Kidney (tissue), 14 donors: ENCODE data around the gene ATF6B. TPM values are rescaled to one million over a fixed set of nuclear protein-coding genes. Genes with fewer than 3 reads are reported as not detected.
A peak's percentile ranks its signal among the peaks of the same experiment; 100 is the strongest.

Experiments
- DNase-seq, 5 donors: peaks; one replicate each; pipeline ENCODE4 v3.0.0-alpha.2; 2013 to 2020
- FAIRE-seq: peaks from 2 replicates; lab custom pipeline; 2012; peaks lifted over from hg19 to GRCh38; lab: Jason Lieb, UNC
- H3K27ac ChIP-seq, 2 donors: one replicate each; pipeline ENCODE4 v1.7.0; 2013; ENCODE audit warnings: low read depth in 2 of 2, low read length in 2 of 2, inconsistent platforms in 1 of 2
- H3K27me3 ChIP-seq: one replicate; pipeline ENCODE4 v1.7.1; 2013; ENCODE audit warnings: low read length, inconsistent platforms; ENCODE audit not compliant: control insufficient read depth, insufficient read depth
- H3K36me3 ChIP-seq, 3 donors: one replicate each; pipeline versions ENCODE4 v1.7.0 to v1.7.1; 2013; ENCODE audit warnings: low read length in 3 of 3, control low read depth in 1 of 3, inconsistent platforms in 1 of 3; ENCODE audit not compliant: insufficient read depth in 3 of 3, control insufficient read depth in 2 of 3
- H3K4me1 ChIP-seq, 3 donors: one replicate each; pipeline versions ENCODE4 v1.7.0 to v1.7.1; 2013; ENCODE audit warnings: low read length in 3 of 3, inconsistent platforms in 1 of 3, low read depth in 1 of 3; ENCODE audit not compliant: control insufficient read depth in 2 of 3, insufficient read depth in 2 of 3
- H3K4me3 ChIP-seq, 3 donors: one replicate each; pipeline versions ENCODE4 v1.7.0 to v1.8.1; 2013; ENCODE audit warnings: low read length in 3 of 3, control low read depth in 1 of 3, inconsistent platforms in 1 of 3
- H3K9ac ChIP-seq, 3 donors: one replicate each; pipeline versions ENCODE4 v1.7.0 to v1.7.1; 2013; ENCODE audit warnings: low read length in 3 of 3, control low read depth in 1 of 3, inconsistent platforms in 1 of 3
- H3K9me3 ChIP-seq, 3 donors: one replicate each; pipeline versions ENCODE4 v1.7.0 to v1.7.1; 2013; ENCODE audit warnings: low read length in 3 of 3, control low read depth in 1 of 3, inconsistent platforms in 1 of 3; ENCODE audit not compliant: control insufficient read depth in 2 of 3, insufficient read depth in 1 of 3
- CTCF ChIP-seq: IDR thresholded peaks from 3 replicates; pipeline ENCODE4 v1.5.1; 2012; ENCODE audit warnings: mild to moderate bottlenecking, moderate library complexity, borderline replicate concordance; ENCODE audit not compliant: insufficient read depth; ENCODE audit errors: extremely low read depth
- intact Hi-C: fragments of 100-400 bp; cut with DNase I; formaldehyde crosslinking; loops from one replicate; pipeline ENCODE4 v1.11.1; 2022
- polyA plus RNA-seq: library from polyadenylated mRNA; stranded (reverse); fragments of 350-450 nt; fragmentation: Illumina TruSeq; extraction: RNeasy Lipid Tissue Mini Kit (QIAGEN cat#74804); gene quantifications from one replicate; pipeline ENCODE4 v1.2.3, GENCODE V29; 2014; ENCODE audit warnings: low read depth, low replicate concordance; ENCODE audit not compliant: insufficient read depth
- total RNA-seq: library from RNA; stranded (reverse); fragmentation: NEBNext Ultra II Directional; extraction: Animal tissue kit (Norgen Biotek cat#: 25700); gene quantifications from one replicate; pipeline ENCODE4 v1.2.1, GENCODE V29; 2021
- donor health status: control.
- donor health status: control.
- donor health status: control.
- donor health status: control.
- donor health status: control.
- donor health status: DM: yes; HTN: yes; CAD: no.
- donor health status: Normal renal cell carcinoma (clear cell type).

The ATF6B gene
- total and polyA plus RNA-seq, 2 donors from 2014 or later = 40.3 to 104 TPM

GRCh38 chr6:32149932-32150870 lies 22.2 kb upstream of the ATF6B start:
- DNase-seq = peak in 4 of 5 donors; percentile 18 to 73 (median 30)
- H3K4me3 ChIP-seq = no peak overlapping the region
- no peaks in the 10 kb centered on the region for H3K27me3 ChIP-seq
- H3K4me1 ChIP-seq = peaks cover 4 to 15% (median 13%) of the 10 kb centered on the region in 3 donors
- no peak for FAIRE-seq
- TF ChIP-seq CTCF = no peak
- H3K27ac ChIP-seq = no peak overlapping the region
- H3K9me3 ChIP-seq = no peaks in the 10 kb centered on the region
- H3K36me3 ChIP-seq = no peaks in the 10 kb centered on the region
- H3K9ac ChIP-seq = no peak overlapping the region
- intact Hi-C loops = no loop called here

GRCh38 chr6:32149092-32149755 lies 21.2 kb upstream of the ATF6B start:
- H3K27ac ChIP-seq = no peak overlapping the region
- H3K4me1 ChIP-seq = peaks cover 4 to 9% (median 7%) of the 10 kb centered on the region in 3 donors
- intact Hi-C loops = no loop called here
- H3K27me3 ChIP-seq = no peaks in the 10 kb centered on the region
- peak overlapping the region in 1 of 3 donors; percentile 51 for H3K4me3 ChIP-seq
- TF ChIP-seq CTCF = no peak
- FAIRE-seq (no peak), DNase-seq (peak in 2 of 5 donors; percentile 23 to 67)
- H3K36me3 ChIP-seq = no peaks in the 10 kb centered on the region
- H3K9ac ChIP-seq = no peak overlapping the region
- no peaks in the 10 kb centered on the region for H3K9me3 ChIP-seq

GRCh38 chr6:32148289-32149091 lies 20.4 kb upstream of the ATF6B start:
- no peaks in the 10 kb centered on the region for H3K27me3 ChIP-seq
- peak; percentile 85 to 93 (median 90) for DNase-seq
- peak overlapping the region in 2 of 3 donors; percentile 49 to 58 for H3K4me3 ChIP-seq

More at GRCh38 chr6:32148289-32149091, 20.4 kb upstream of the ATF6B start:
- H3K36me3 ChIP-seq = no peaks in the 10 kb centered on the region
- peaks cover 4 to 9% (median 7%) of the 10 kb centered on the region in 3 donors for H3K4me1 ChIP-seq
- H3K9ac ChIP-seq = peak overlapping the region in 1 of 3 donors; percentile 36
- intact Hi-C loops = no loop called here
- no peak overlapping the region for H3K27ac ChIP-seq
- FAIRE-seq = no peak
- H3K9me3 ChIP-seq = no peaks in the 10 kb centered on the region
- no peak for TF ChIP-seq CTCF
